Stomach (tissue), 9 donors: Measurements from ENCODE around the gene DNAH14. TPM values are rescaled to one million over a fixed set of nuclear protein-coding genes. Genes with fewer than 3 reads are reported as not detected.

Experiments
- DNase-seq, 2 donors: peaks; one replicate each; pipeline versions ENCODE4 v3.0.0 to v3.0.0-alpha.2; 2013 to 2019
- H3K27ac ChIP-seq, 5 donors: fragments of 200-600 bp in 4 of 5; sonication (generic) in 4 of 5; one replicate each; pipeline ENCODE4 v1.5.1; 2013 to 2019; ENCODE audit warnings: mild to moderate bottlenecking in 1 of 5, moderate library complexity in 1 of 5
- H3K27me3 ChIP-seq, 3 donors: fragments of 200-600 bp; sonication (generic); one replicate each; pipeline ENCODE4 v1.5.1; 2017 to 2019; ENCODE audit warnings: mixed run types in 1 of 3
- H3K36me3 ChIP-seq, 4 donors: fragments of 200-600 bp; sonication (generic); 1 replicate in 3 of 4; 2 replicates in 1 of 4; pipeline ENCODE4 v1.5.1; 2016 to 2019
- H3K4me1 ChIP-seq, 4 donors: fragments of 200-600 bp; sonication (generic); one replicate each; pipeline ENCODE4 v1.5.1; 2016 to 2019
- H3K4me3 ChIP-seq, 4 donors: fragments of 200-600 bp; sonication (generic) in 3 of 4; one replicate each; pipeline ENCODE4 v1.5.1; 2016 to 2019; ENCODE audit warnings: mild to moderate bottlenecking in 1 of 4
- H3K9me3 ChIP-seq, 4 donors: fragments of 200-600 bp; sonication (generic); one replicate each; pipeline ENCODE4 v1.5.1; 2016 to 2019
- CTCF ChIP-seq, 7 experiments: fragments of 450-650 bp in 4 of 7; fragments of 200-600 bp in 3 of 7; sonication (generic) in 3 of 7; IDR thresholded peaks; one replicate each; pipeline ENCODE4 v1.5.1; 2016 to 2019; ENCODE audit warnings: antibody characterized with exemption in 7 of 7, control low read depth in 2 of 7, mild to moderate bottlenecking in 1 of 7
- EP300 ChIP-seq: sonication (generic); formaldehyde crosslinking; IDR thresholded peaks from one replicate; pipeline ENCODE4 v1.6.1; 2017; ENCODE audit warnings: antibody characterized with exemption
- POLR2A ChIP-seq, 4 donors: fragments of 450-650 bp; IDR thresholded peaks; one replicate each; pipeline ENCODE4 v1.6.1; 2016; ENCODE audit warnings: antibody characterized with exemption in 4 of 4, control low read depth in 2 of 4, mild to moderate bottlenecking in 1 of 4, moderate library complexity in 1 of 4
- POLR2AphosphoS5 ChIP-seq, 3 donors: sonication (generic); formaldehyde crosslinking; IDR thresholded peaks; one replicate each; pipeline ENCODE4 v1.6.1; 2016; ENCODE audit warnings: antibody characterized with exemption in 3 of 3
- WGBS, 5 donors: extraction: QIAGEN DNeasy Blood & Tissue Kit in 3 of 5; methylation state at CpG; one replicate each; pipeline versions ENCODE4 v1.1.5 to v1.1.7; 2013 to 2018; 5-methylcytosine and 5-hydroxymethylcytosine counted together
- intact Hi-C: fragments of 100-400 bp; cut with DNase I; formaldehyde crosslinking; loops from one replicate; pipeline ENCODE4 v1.15.1; 2023; ENCODE audit warnings: low total_unique reads
- polyA plus RNA-seq, 3 donors: library from polyadenylated mRNA; stranded (reverse); fragments of 200-250 nt; gene quantifications; one replicate each; pipeline ENCODE4 v1.2.3, GENCODE V29; 2013
- total RNA-seq, 5 donors: library from RNA; depleted of rRNA; stranded (reverse); fragments of >200 nt; gene quantifications; one replicate each; pipeline versions ENCODE4 v1.1.0 to v1.2.3, GENCODE V29; 2014 to 2016
- donor health status: healthy with polysubstance abuse.
- donor health status: Bipolar disorder and iron deficiency.
- donor health status: healthy.

Gene DNAH14
- total and polyA plus RNA-seq, 8 donors = 1.7 to 158 (median 6.2) TPM

DNA sequence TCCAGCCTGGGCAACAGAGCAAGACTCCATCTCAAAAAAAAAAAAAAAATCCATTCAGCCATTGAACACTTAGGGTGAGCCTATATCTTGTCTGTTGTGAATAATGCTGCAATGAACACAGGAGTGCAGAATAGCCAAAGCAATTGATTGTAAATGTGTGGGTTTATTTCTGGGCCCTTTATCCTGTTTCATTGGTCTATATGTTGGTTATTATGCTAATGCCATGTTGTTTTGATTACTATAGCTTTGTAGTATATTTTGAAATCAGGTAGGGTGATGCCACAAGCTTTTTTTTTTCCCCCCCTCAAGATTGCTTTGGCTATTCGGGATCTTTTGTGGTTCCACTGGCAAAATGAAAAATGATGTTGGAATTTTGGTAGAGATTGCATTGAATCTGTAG is 330.8 kb downstream of the DNAH14 start:
- no peak for DNase-seq
- Histone ChIP-seq H3K4me1 (no peaks in the 10 kb centered on the region), H3K27me3 (no peaks in the 10 kb centered on the region), H3K9me3 (peaks cover 0 to 11% (median 6%) of the 10 kb centered on the region in 4 donors), H3K36me3 (no peaks in the 10 kb centered on the region), H3K4me3 (no peak overlapping the region), H3K27ac (no peak overlapping the region)
- TF ChIP-seq POLR2A (IDR thresholded peaks at IDR 0.05) = no peak
- TF ChIP-seq POLR2AphosphoS5 (IDR thresholded peaks at IDR 0.05) = no peak
- intact Hi-C loops = no loop called here
- 83 to 91% (median 85%) methylated on average over 1 of the region's 1 CpG for WGBS, 5 donors

DNA sequence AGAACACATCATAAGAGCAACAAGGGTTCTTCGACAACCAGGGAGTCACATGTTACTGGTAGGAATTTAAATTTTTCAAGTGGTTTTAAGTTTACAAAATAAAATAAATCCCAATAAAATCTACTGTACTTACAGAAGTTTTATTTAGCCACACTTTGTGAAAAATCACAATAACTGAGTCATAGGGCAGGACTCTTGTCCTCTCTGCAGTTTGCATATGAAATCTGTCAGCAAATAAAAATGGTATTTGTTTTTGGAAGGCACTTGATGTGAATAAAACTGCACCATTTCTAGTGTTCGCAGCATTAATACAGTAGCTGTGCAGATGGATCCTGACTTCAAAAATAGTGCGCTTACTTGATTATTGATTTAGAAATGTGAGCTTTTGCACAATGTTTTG is 348.0 kb downstream of the DNAH14 start:
- no peak for TF ChIP-seq POLR2A (IDR thresholded peaks at IDR 0.05)
- no peak for TF ChIP-seq EP300
- no peak for TF ChIP-seq POLR2AphosphoS5 (IDR thresholded peaks at IDR 0.05)
- TF ChIP-seq CTCF (IDR thresholded peaks at IDR 0.05) = no peak
- WGBS, 5 donors = 89 to 96% (median 95%) methylated on average over 3 of the region's 3 CpGs
- intact Hi-C loops = no loop called here
- Histone ChIP-seq H3K4me3 (no peak overlapping the region), H3K27ac (no peak overlapping the region), H3K27me3 (no peaks in the 10 kb centered on the region), H3K9me3 (peaks cover 0 to 28% (median 15%) of the 10 kb centered on the region in 4 donors), H3K36me3 (no peaks in the 10 kb centered on the region), H3K4me1 (no peaks in the 10 kb centered on the region)
- no peak for DNase-seq

DNA sequence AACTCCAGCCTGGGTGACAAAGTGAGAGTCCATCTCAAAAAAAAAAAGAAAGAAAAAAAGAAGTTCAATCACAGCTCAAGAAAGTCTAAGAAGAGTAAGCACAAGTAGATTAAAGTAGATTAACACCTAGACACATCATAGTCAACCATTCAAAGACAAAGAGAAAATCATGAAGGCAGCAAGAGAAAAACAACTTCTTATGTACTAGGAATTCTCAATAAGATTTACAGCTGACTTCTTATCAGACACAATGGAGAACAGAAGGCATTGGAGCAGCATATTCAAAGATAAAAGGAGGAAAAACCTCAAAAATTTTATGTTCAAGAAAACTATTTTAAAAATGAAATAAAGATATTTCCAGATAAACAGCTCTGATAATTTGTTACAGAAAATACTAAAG is 351.1 kb downstream of the DNAH14 start:
- H3K36me3 ChIP-seq = no peaks in the 10 kb centered on the region
- intact Hi-C loops = no loop called here
- no peak for DNase-seq

DNA sequence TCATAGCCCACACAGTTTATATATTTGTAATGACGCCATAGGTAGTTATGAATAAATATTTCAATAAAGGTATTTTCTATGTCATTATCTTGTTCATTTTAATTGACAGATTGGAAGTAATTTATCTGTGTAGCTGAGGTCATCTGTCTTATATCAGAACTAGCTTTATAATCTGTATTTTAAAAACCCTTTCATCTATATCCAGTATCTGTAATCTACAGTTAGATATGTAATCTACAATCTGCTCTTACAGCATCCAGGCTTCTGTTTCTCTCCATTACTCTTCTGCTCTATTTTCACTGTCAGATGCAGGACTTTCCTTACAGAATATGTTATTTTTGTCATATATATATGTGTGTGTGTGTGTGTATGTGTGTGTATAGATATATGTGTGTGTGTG is 360.8 kb downstream of the DNAH14 start:
- TF ChIP-seq POLR2A (IDR thresholded peaks at IDR 0.05) = no peak
- TF ChIP-seq POLR2AphosphoS5 (IDR thresholded peaks at IDR 0.05) = no peak
- no peak for TF ChIP-seq EP300
- no peak for TF ChIP-seq CTCF (IDR thresholded peaks at IDR 0.05)
- Histone ChIP-seq H3K36me3 (no peaks in the 10 kb centered on the region), H3K9me3 (peaks cover 0 to 28% (median 20%) of the 10 kb centered on the region in 4 donors), H3K4me1 (no peaks in the 10 kb centered on the region), H3K27ac (no peak overlapping the region), H3K27me3 (no peaks in the 10 kb centered on the region), H3K4me3 (no peak overlapping the region)
- intact Hi-C loops = no loop called here
- DNase-seq = no peak
- 50 to 78% (median 64%) methylated on average over 1 of the region's 1 CpG for WGBS, 5 donors

More for the DNA sequence above, 351.1 kb downstream of the DNAH14 start:
- no peak overlapping the region for H3K4me3 ChIP-seq
- H3K9me3 ChIP-seq = peaks cover 0 to 28% (median 15%) of the 10 kb centered on the region in 4 donors
- H3K27ac ChIP-seq = no peak overlapping the region
- TF ChIP-seq POLR2A (IDR thresholded peaks at IDR 0.05) (no peak), CTCF (IDR thresholded peaks at IDR 0.05) (no peak), POLR2AphosphoS5 (IDR thresholded peaks at IDR 0.05) (no peak), EP300 (no peak)
- H3K27me3 ChIP-seq = no peaks in the 10 kb centered on the region
- no peaks in the 10 kb centered on the region for H3K4me1 ChIP-seq

GRCh38 chr1:225299624-225300023 is 370.1 kb downstream of the DNAH14 start:
- H3K36me3 ChIP-seq = no peaks in the 10 kb centered on the region
- no peak for DNase-seq
- no peaks in the 10 kb centered on the region for H3K4me1 ChIP-seq
- H3K9me3 ChIP-seq = peaks cover 0 to 10% (median under 1%) of the 10 kb centered on the region in 4 donors
- no peak overlapping the region for H3K27ac ChIP-seq
- H3K27me3 ChIP-seq = no peaks in the 10 kb centered on the region
- TF ChIP-seq CTCF (IDR thresholded peaks at IDR 0.05) (no peak), POLR2AphosphoS5 (IDR thresholded peaks at IDR 0.05) (no peak), POLR2A (IDR thresholded peaks at IDR 0.05) (no peak), EP300 (no peak)
- WGBS, 5 donors = 53 to 71% (median 61%) methylated on average over 2 of the region's 2 CpGs
- intact Hi-C loops = no loop called here
- H3K4me3 ChIP-seq = no peak overlapping the region
